Esophagus muscularis mucosa (tissue), 4 donors: ENCODE data around the gene LRTM2.

Experiments
- EP300 ChIP-seq: sonication (generic); formaldehyde crosslinking; IDR thresholded peaks from one replicate; pipeline ENCODE4 v1.6.1; 2017; ENCODE audit warnings: antibody characterized with exemption
- POLR2A ChIP-seq: fragments of 450-650 bp; IDR thresholded peaks from one replicate; pipeline ENCODE4 v1.6.1; 2017; ENCODE audit warnings: antibody characterized with exemption, moderate library complexity, mild to moderate bottlenecking, low read depth
- POLR2AphosphoS5 ChIP-seq, 2 donors: sonication (generic); formaldehyde crosslinking; IDR thresholded peaks; one replicate each; pipeline ENCODE4 v1.6.1; 2017; ENCODE audit warnings: antibody characterized with exemption in 2 of 2
- TF ChIP-seq, protein P1 (sequence below), 3 experiments: fragments of 200-600 bp in 2 of 3; fragments of 450-650 bp in 1 of 3; sonication (generic) in 2 of 3; IDR thresholded peaks; one replicate each; pipeline ENCODE4 v1.5.1; 2017 to 2019; ENCODE audit warnings: antibody characterized with exemption in 3 of 3, mild to moderate bottlenecking in 2 of 3, moderate library complexity in 1 of 3

DNA sequence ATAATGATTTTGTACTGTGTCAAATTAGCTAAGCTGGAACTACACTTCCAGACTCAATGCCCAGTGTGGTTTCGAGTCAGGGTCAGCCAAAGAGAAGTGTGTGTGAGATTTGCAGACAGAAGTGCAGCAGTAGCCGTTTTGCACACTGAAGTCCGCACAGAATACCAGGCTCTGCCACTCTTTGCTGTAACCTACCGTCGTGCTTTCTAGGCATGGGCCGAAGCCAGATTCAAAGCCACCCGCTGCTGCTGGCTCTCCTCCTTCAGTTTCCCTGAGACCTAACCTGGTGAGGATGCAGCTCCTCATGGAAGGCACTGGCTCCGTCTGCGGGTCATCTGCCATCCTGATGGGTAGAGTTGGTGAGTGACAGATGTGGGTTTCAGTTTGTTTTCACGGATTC, 48.8 kb downstream of the LRTM2 start:
- TF ChIP-seq POLR2A, result no peak
- TF ChIP-seq, protein P1, sequence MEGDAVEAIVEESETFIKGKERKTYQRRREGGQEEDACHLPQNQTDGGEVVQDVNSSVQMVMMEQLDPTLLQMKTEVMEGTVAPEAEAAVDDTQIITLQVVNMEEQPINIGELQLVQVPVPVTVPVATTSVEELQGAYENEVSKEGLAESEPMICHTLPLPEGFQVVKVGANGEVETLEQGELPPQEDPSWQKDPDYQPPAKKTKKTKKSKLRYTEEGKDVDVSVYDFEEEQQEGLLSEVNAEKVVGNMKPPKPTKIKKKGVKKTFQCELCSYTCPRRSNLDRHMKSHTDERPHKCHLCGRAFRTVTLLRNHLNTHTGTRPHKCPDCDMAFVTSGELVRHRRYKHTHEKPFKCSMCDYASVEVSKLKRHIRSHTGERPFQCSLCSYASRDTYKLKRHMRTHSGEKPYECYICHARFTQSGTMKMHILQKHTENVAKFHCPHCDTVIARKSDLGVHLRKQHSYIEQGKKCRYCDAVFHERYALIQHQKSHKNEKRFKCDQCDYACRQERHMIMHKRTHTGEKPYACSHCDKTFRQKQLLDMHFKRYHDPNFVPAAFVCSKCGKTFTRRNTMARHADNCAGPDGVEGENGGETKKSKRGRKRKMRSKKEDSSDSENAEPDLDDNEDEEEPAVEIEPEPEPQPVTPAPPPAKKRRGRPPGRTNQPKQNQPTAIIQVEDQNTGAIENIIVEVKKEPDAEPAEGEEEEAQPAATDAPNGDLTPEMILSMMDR (IDR thresholded peaks at IDR 0.05), result no peak
- TF ChIP-seq POLR2AphosphoS5 (IDR thresholded peaks at IDR 0.05), result no peak
- no peak for TF ChIP-seq EP300
